ENCODE data around the gene DGCR8.

Gene DGCR8

GRCh38 chr22:20114506-20115475 lies 34.8 kb downstream of the DGCR8 start:
- no peak for TF ChIP-seq ESRRG (CRISPR knock-in tag; IDR thresholded peaks at IDR 0.05)
- TF ChIP-seq POU6F1 (CRISPR knock-in tag; IDR thresholded peaks at IDR 0.05; ENCODE audit: borderline replicate concordance, low read depth) = no peak
- no peak for TF ChIP-seq BACH2 (CRISPR knock-in tag; IDR thresholded peaks at IDR 0.05; ENCODE audit: borderline replicate concordance)
- no peak for TF ChIP-seq SNAI2 (CRISPR knock-in tag; IDR thresholded peaks at IDR 0.05)
- TF ChIP-seq ARNTL (CRISPR knock-in tag; IDR thresholded peaks at IDR 0.05; ENCODE audit: borderline replicate concordance, low read depth) = no peak
- TF ChIP-seq PATZ1 (CRISPR knock-in tag; IDR thresholded peaks at IDR 0.05; ENCODE audit: borderline replicate concordance) = no peak
- TF ChIP-seq CSDC2 (CRISPR knock-in tag; IDR thresholded peaks at IDR 0.05) = no peak
- TF ChIP-seq ZC3H10 (CRISPR knock-in tag; IDR thresholded peaks at IDR 0.05) = no peak
- no peak for TF ChIP-seq ZFP3 (CRISPR knock-in tag; IDR thresholded peaks at IDR 0.05)
- TF ChIP-seq ISL1 (CRISPR knock-in tag; IDR thresholded peaks at IDR 0.05) = no peak
- no peak for TF ChIP-seq ZNF565 (CRISPR knock-in tag; conservative IDR thresholded peaks at IDR 0.05; ENCODE audit: low read depth)
- TF ChIP-seq PPARA (CRISPR knock-in tag; IDR thresholded peaks at IDR 0.05; ENCODE audit: borderline replicate concordance) = no peak
- no peak for TF ChIP-seq RARB (CRISPR knock-in tag; IDR thresholded peaks at IDR 0.05)
- TF ChIP-seq OSR1 (CRISPR knock-in tag; IDR thresholded peaks at IDR 0.05) = no peak
- TF ChIP-seq ZFP30 (CRISPR knock-in tag; IDR thresholded peaks at IDR 0.05) = no peak
- no peak for TF ChIP-seq TCF4 (CRISPR knock-in tag; IDR thresholded peaks at IDR 0.05; ENCODE audit: borderline replicate concordance)
- no peak for TF ChIP-seq CSRNP3 (CRISPR knock-in tag; IDR thresholded peaks at IDR 0.05)
- no peak for ATAC-seq

GRCh38 chr22:20115691-20116375 lies 35.8 kb downstream of the DGCR8 start, which contains the start of gene RANBP1:
Gene RANBP1, plus strand, starts transcription at chr22:20116104. Its CDS starts 81 bp downstream, at chr22:20116185.
- ATAC-seq = no peak

More at GRCh38 chr22:20115691-20116375, 35.8 kb downstream of the DGCR8 start, which contains the start of gene RANBP1:
- TF ChIP-seq TOX (CRISPR knock-in tag; IDR thresholded peaks at IDR 0.05; ENCODE audit: borderline replicate concordance) = no peak
- no peak for TF ChIP-seq ISL1 (CRISPR knock-in tag; IDR thresholded peaks at IDR 0.05)
- no peak for TF ChIP-seq CSRNP3 (CRISPR knock-in tag; IDR thresholded peaks at IDR 0.05)
- no peak for TF ChIP-seq GLIS3 (CRISPR knock-in tag; IDR thresholded peaks at IDR 0.05)
- no peak for TF ChIP-seq CREB5 (CRISPR knock-in tag; IDR thresholded peaks at IDR 0.05; ENCODE audit: low read depth)
- no peak for TF ChIP-seq ESRRG (CRISPR knock-in tag; IDR thresholded peaks at IDR 0.05)
- no peak for TF ChIP-seq ZNF565 (CRISPR knock-in tag; conservative IDR thresholded peaks at IDR 0.05; ENCODE audit: low read depth)
- TF ChIP-seq PPARA (CRISPR knock-in tag; IDR thresholded peaks at IDR 0.05; ENCODE audit: borderline replicate concordance) = no peak
- no peak for TF ChIP-seq POU6F1 (CRISPR knock-in tag; IDR thresholded peaks at IDR 0.05; ENCODE audit: borderline replicate concordance, low read depth)
- no peak for TF ChIP-seq PATZ1 (CRISPR knock-in tag; IDR thresholded peaks at IDR 0.05; ENCODE audit: borderline replicate concordance)
- no peak for TF ChIP-seq ZC3H10 (CRISPR knock-in tag; IDR thresholded peaks at IDR 0.05)
- no peak for TF ChIP-seq TSHZ2 (CRISPR knock-in tag; IDR thresholded peaks at IDR 0.05)
- no peak for TF ChIP-seq ZFP3 (CRISPR knock-in tag; IDR thresholded peaks at IDR 0.05)

All from SK-N-SH treated with all-trans-retinoic acid at 6 μM for 48 hours (cell line).